ENCODE results near the gene SESN2. TPM values are rescaled to one million over a fixed set of nuclear protein-coding genes. Genes with fewer than 3 reads are reported as not detected.

Gene SESN2
- total RNA-seq, 1 donor from 2014 or later: 22.2 TPM

Other genes starting within 250 kb of the SESN2 start
- 41.3 and 42.5 TPM in 2 replicates for gene EYA3, start 170.9 kb upstream of the SESN2 start, total RNA-seq
- gene PTAFR, start 82.8 kb upstream of the SESN2 start, total RNA-seq: 0.19 and 0.27 TPM in 2 replicates
- 87.1 and 90.3 TPM in 2 replicates for gene DNAJC8, start 26.5 kb upstream of the SESN2 start, total RNA-seq
- 130 and 152 TPM in 2 replicates for gene ATP5IF1, start 23.4 kb upstream of the SESN2 start, total RNA-seq
- gene MED18, start 69.5 kb downstream of the SESN2 start, total RNA-seq: 13.2 and 13.3 TPM in 2 replicates
- 74.6 and 80.6 TPM in 2 replicates for gene PHACTR4, start 110.2 kb downstream of the SESN2 start, total RNA-seq
- 58.4 TPM in 2 replicates for gene RCC1, start 246.5 kb downstream of the SESN2 start, total RNA-seq

Measured in progenitor cell of endocrine pancreas (in vitro differentiated cells).